GM19043 (cell line): ENCODE measurements around the gene SIM2.

Source experiments
- ATAC-seq: cut with Tn5 transposase; IDR thresholded peaks from one replicate; pipeline ENCODE4 v1.9.1; 2021; ENCODE audit warnings: low read depth; ENCODE audit not compliant: unreplicated experiment

The SIM2 gene

GRCh38 chr21:36732761-36733160 lies 33.8 kb downstream of the SIM2 start:
- no peak for ATAC-seq

- ATAC-seq: no peak
Measured at GRCh38 chr21:36733857-36734256, 34.9 kb downstream of the SIM2 start.

DNA sequence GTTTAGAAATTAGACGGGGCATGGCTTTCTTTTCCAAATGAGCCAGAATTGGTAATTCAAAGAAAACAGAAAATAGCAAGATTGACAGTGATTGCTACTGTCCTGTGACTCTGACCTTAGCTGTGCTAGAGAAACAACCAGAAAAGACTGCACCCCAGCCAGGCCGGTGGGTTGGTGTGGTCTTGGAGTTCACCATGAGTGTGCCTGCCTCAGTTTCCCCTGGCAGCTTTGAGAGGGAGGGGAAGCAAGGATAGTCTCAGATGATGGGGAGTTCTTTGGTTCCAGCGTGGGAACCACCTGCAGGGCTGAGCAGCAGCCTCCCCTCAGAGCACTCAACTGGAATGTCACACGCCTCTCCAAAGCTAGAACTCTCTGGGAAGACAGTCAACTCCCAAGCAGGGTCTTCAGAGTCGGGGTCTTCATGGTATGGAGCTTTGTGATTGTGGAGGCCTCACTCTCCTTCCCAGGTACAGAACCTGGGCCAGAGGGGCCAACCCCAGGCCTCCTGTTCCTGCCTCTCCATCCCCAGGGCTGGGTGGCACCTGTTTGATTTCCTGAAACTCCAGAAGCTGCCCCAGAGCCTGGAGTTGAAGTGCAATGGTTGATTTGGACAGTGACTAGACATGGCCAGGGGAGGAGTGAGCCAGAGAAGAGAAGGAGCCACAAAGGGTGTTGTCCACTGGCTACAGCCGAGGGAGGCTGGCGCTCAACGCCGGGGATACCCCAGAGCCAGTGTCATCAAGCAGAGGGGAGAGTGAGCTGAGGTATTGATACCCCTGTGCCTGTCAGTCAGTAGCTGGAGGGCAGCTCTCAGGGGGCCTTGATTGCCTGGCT lies 35.7 kb downstream of the SIM2 start:
- ATAC-seq: no peak

GRCh38 chr21:36735201-36735515 lies 36.2 kb downstream of the SIM2 start:
- no peak for ATAC-seq

- ATAC-seq: no peak
Measured at GRCh38 chr21:36735724-36736320, 36.9 kb downstream of the SIM2 start.

DNA sequence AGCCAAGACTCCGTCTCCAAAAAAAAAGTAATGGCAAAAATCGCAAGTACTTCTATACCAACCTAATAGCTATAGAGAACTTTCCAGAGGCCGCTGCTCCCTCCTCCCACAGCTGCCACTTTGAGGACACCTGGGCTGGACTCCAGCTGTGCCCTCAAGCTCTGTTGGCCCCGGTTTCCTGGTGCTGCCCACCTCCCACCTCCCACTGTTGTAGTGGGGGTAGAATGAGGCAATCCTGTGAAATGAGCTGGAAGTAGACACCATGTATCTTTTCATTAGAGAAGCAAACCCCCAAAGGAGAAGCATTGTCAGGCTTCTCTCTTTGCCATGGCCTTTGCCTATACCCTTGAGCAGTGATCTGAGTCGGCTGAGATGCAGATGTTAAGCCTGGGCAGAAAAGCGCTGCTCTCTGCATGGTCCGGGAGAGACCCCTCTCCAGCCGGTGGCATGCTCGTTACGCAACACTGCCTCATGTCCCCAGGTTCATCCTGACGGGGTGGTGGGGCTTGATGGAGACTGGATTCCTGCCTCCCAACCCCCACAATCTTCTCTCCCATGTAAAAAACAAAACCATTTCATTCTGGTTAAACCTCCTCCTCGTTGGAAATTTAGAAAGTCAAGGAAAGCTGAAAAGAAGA lies 39.7 kb downstream of the SIM2 start:
- ATAC-seq: no peak

DNA sequence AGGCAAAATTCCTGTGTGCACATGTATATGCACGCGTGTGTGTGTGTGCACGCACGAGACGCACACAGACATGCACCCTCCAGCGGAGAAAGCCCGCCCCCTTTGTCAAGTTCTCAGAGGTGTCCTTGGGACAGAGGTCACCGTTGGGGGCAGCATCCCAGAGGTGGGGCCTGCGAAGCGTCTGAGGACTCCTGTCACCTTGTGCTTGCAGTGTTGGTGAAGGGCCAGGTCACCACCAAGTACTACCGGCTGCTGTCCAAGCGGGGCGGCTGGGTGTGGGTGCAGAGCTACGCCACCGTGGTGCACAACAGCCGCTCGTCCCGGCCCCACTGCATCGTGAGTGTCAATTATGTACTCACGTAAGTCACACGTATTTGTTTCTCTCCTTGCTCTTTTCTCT lies 42.6 kb downstream of the SIM2 start:
- no peak for ATAC-seq

DNA sequence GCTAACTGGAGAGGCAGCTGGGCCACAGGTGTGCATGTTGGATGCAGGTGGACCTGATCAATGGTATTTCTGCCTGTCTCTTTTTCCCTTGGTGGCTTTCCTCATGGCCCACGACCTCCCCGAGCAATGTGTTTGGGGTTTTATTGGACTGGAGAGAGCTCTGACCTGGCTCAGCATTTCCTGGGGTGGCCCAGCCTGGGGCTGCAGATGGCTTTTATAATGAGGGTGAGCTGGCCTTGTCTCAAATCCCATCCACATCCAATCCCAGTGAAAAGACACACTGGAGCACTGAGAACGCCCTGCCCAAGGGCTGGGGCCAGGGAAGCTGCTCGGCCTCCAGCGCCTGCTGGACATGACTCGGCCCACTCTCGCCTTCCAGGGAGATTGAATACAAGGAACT lies 44.1 kb downstream of the SIM2 start:
- no peak for ATAC-seq

DNA sequence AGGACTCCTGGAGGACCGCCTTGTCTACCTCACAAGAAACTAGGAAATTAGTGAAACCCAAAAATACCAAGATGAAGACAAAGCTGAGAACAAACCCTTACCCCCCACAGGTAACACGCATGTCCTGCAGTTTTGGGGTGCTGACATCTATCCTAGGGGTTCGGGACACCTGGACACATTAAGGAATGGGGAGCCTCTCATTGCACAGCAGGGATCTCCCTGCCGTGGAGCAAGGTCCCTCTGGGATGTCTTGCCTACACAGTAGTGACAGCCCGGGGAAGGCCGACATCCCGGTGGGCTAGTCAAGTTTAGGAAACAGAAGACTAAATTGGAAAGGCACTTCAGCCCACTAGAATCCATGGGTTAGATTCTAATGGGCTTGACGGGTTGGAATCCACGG lies 44.5 kb downstream of the SIM2 start:
- ATAC-seq: no peak

GRCh38 chr21:36744190-36744559 lies 45.3 kb downstream of the SIM2 start:
- no peak for ATAC-seq

DNA sequence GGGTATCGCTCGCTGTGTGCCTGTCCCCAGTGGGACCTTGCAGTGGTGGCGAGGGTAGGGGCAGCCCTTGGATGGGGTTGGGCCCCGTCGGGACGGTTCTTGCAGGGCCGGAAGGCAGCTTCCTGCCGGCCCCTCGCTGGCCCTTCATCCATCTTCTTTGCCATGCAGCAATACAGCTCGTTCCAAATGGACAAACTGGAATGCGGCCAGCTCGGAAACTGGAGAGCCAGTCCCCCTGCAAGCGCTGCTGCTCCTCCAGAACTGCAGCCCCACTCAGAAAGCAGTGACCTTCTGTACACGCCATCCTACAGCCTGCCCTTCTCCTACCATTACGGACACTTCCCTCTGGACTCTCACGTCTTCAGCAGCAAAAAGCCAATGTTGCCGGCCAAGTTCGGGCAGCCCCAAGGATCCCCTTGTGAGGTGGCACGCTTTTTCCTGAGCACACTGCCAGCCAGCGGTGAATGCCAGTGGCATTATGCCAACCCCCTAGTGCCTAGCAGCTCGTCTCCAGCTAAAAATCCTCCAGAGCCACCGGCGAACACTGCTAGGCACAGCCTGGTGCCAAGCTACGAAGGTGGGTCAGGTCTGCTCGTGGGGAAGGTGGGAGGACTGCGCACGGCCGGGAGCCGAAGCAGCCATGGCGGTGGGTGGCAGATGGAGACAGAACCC lies 45.8 kb downstream of the SIM2 start:
- no peak for ATAC-seq

GRCh38 chr21:36745459-36745858 lies 46.5 kb downstream of the SIM2 start:
- no peak for ATAC-seq

- ATAC-seq: no peak
Measured at GRCh38 chr21:36747041-36747814, 48.3 kb downstream of the SIM2 start.

GRCh38 chr21:36747815-36748383 lies 49.0 kb downstream of the SIM2 start:
- no peak for ATAC-seq

- no peak for ATAC-seq
Measured at GRCh38 chr21:36749935-36750575, 51.1 kb downstream of the SIM2 start.

- ATAC-seq: no peak
Measured at GRCh38 chr21:36750576-36750959, 51.7 kb downstream of the SIM2 start.

DNA sequence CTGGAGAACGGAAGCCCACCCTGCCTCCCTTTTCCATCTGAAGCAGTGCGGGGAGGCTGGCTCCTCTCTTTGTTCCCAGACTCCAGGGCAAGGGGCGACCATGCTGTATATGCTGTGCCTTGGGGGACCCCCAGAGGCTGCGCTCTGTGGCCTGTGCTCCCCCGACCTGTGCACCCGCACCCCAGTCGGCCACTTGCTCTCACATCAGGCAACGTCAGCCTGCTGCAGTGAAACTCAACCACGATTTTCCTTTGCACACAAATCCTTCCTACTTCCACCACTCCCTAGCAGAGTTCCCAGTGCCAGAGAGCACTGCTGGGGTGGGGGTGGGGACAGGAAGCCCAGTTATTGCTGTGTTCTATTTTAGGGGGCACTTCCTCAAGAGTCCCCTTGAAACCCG lies 52.5 kb downstream of the SIM2 start:
- ATAC-seq: no peak

DNA sequence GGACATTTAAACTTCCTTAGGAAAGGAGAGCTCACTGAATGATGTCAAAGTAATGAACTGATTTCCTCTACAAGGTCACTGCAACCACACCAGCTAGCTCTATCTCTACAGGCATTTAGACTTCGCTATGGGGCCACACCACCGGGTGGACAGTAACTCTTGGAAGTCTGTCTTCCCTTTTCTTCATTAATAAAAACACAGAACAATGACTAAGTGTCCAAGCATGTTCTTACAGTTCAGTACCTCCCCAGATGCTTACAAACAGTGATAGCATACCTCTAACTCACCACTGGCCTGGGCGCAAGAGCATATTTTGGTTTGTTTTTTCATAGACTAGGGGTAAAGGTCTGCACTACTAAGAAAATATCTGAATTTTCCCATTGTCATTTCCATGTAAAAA lies 54.6 kb downstream of the SIM2 start:
- ATAC-seq: no peak

GRCh38 chr21:36754241-36754898 lies 55.5 kb downstream of the SIM2 start:
- ATAC-seq: no peak
